Progenitor cell of endocrine pancreas (in vitro differentiated cells): ENCODE data around the gene ABHD17A. TPM values are rescaled to one million over a fixed set of nuclear protein-coding genes. Genes with fewer than 3 reads are reported as not detected.
A peak's percentile ranks its signal among the peaks of the same experiment; 100 is the strongest.

Experiments
- DNase-seq: peaks from one replicate; pipeline ENCODE4 v3.0.0; 2021; ENCODE audit warnings: low spot score; ENCODE audit not compliant: unreplicated experiment
- H3K27ac Mint-ChIP-seq: 2 replicates; pipeline ENCODE4 v1.8.0; 2021; ENCODE audit warnings: mild to moderate bottlenecking, moderate library complexity, mixed read lengths
- H3K27me3 Mint-ChIP-seq: 2 replicates; pipeline ENCODE4 v1.8.0; 2021; ENCODE audit warnings: mixed read lengths
- H3K36me3 Mint-ChIP-seq: 2 replicates; pipeline ENCODE4 v1.8.0; 2022; ENCODE audit warnings: mixed read lengths; ENCODE audit not compliant: insufficient read depth
- H3K4me1 Mint-ChIP-seq: 2 replicates; pipeline ENCODE4 v1.8.0; 2021; ENCODE audit warnings: low read depth, mixed read lengths
- H3K4me3 Mint-ChIP-seq: 2 replicates; pipeline ENCODE4 v1.8.0; 2021; ENCODE audit warnings: low read depth, mild to moderate bottlenecking, moderate library complexity, mixed read lengths
- H3K9me3 Mint-ChIP-seq: 2 replicates; pipeline ENCODE4 v1.8.0; 2021; ENCODE audit warnings: low read depth, mixed read lengths
- total RNA-seq: library from RNA; stranded (reverse); gene quantifications from 2 replicates; pipeline ENCODE4 v1.2.1, GENCODE V29; 2021
- TF ChIP-seq, protein P1 (sequence below): fragments of 200-600 bp; sonication (generic); IDR thresholded peaks from one replicate; pipeline ENCODE4 v1.5.0; 2021; ENCODE audit warnings: antibody characterized with exemption, mild to moderate bottlenecking; ENCODE audit not compliant: unreplicated experiment

The ABHD17A gene
- total RNA-seq, 1 donor from 2014 or later, result 48.8 TPM

- H3K36me3 Mint-ChIP-seq, result peaks cover 1% of the 10 kb centered on the region
- no peak overlapping the region for H3K27ac Mint-ChIP-seq
- TF ChIP-seq, protein P1, sequence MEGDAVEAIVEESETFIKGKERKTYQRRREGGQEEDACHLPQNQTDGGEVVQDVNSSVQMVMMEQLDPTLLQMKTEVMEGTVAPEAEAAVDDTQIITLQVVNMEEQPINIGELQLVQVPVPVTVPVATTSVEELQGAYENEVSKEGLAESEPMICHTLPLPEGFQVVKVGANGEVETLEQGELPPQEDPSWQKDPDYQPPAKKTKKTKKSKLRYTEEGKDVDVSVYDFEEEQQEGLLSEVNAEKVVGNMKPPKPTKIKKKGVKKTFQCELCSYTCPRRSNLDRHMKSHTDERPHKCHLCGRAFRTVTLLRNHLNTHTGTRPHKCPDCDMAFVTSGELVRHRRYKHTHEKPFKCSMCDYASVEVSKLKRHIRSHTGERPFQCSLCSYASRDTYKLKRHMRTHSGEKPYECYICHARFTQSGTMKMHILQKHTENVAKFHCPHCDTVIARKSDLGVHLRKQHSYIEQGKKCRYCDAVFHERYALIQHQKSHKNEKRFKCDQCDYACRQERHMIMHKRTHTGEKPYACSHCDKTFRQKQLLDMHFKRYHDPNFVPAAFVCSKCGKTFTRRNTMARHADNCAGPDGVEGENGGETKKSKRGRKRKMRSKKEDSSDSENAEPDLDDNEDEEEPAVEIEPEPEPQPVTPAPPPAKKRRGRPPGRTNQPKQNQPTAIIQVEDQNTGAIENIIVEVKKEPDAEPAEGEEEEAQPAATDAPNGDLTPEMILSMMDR, result no peak
- peak; percentile 56 for DNase-seq
- H3K9me3 Mint-ChIP-seq, result no peaks in the 10 kb centered on the region
- peaks cover 15% of the 10 kb centered on the region for H3K27me3 Mint-ChIP-seq
- peaks cover 10% of the 10 kb centered on the region for H3K4me1 Mint-ChIP-seq
- H3K4me3 Mint-ChIP-seq, result peak overlapping the region; percentile 19
Measured at GRCh38 chr19:1856698-1857603, 28.3 kb downstream of the ABHD17A start.

DNA sequence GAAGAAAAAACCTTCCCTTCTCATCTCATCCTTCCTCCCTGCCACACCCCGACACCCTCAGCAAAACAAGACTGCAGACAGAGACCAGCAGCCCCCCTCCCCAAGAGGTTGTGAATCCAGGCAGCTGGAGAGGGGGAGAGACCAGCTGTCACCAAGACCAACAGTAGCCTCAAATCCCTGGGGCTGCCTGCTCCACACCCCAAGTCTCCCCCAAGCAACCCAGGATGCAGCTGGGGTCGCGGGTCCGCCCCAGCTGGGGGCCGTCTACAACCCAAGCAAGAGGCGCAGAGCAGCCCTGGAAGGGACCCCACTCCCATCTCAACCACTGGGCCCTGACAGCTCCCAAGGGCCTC is 29.0 kb downstream of the ABHD17A start:
- H3K4me1 Mint-ChIP-seq, result peaks cover 7% of the 10 kb centered on the region
- H3K27me3 Mint-ChIP-seq, result peaks cover 8% of the 10 kb centered on the region
- peak overlapping the region; percentile 81 for H3K27ac Mint-ChIP-seq
- no peak for DNase-seq
- peaks cover 1% of the 10 kb centered on the region for H3K36me3 Mint-ChIP-seq
- TF ChIP-seq, protein P1, result no peak
- H3K9me3 Mint-ChIP-seq, result no peaks in the 10 kb centered on the region
- no peak overlapping the region for H3K4me3 Mint-ChIP-seq

- H3K27ac Mint-ChIP-seq, result no peak overlapping the region
- peaks cover 1% of the 10 kb centered on the region for H3K36me3 Mint-ChIP-seq
- no peak overlapping the region for H3K4me3 Mint-ChIP-seq
- peaks cover 4% of the 10 kb centered on the region for H3K4me1 Mint-ChIP-seq
- peaks cover 4% of the 10 kb centered on the region for H3K27me3 Mint-ChIP-seq
- no peaks in the 10 kb centered on the region for H3K9me3 Mint-ChIP-seq
- TF ChIP-seq, protein P1, result no peak
- no peak for DNase-seq
Measured at GRCh38 chr19:1855828-1856255, 29.5 kb downstream of the ABHD17A start.

GRCh38 chr19:1855040-1855827 is 30.1 kb downstream of the ABHD17A start:
- Mint-ChIP-seq H3K9me3 (no peaks in the 10 kb centered on the region), H3K4me3 (no peak overlapping the region), H3K4me1 (peaks cover 4% of the 10 kb centered on the region), H3K27ac (no peak overlapping the region), H3K27me3 (peaks cover 4% of the 10 kb centered on the region), H3K36me3 (peaks cover 1% of the 10 kb centered on the region)
- DNase-seq, result no peak
- TF ChIP-seq, protein P1, result no peak

DNA sequence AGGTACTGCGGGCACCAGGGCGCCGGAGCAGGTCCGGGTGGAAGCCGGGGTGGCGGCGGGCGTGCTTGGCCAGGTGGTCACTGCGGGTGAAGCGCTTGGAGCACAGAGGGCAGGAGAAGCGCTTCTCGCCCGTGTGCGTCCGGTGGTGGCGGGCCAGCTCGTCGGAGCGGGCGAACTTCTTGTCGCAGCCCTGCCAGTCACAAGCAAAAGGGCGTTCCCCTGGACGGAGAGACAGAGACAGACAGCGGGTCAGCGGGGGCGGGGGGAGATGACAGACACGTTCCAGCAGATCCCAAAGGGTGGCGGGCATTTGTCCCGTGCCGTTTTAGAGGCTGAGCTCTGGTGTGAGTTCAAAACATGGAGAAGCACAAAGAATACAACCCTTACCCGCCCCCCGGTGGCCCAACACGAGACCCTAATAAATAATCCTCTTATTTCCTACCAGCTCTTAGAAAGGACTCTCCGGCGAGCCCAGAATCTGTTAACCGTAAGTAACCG is 30.7 kb downstream of the ABHD17A start:
- Mint-ChIP-seq H3K36me3 (peaks cover 1% of the 10 kb centered on the region), H3K4me1 (peaks cover 4% of the 10 kb centered on the region), H3K27ac (no peak overlapping the region), H3K4me3 (no peak overlapping the region), H3K9me3 (no peaks in the 10 kb centered on the region), H3K27me3 (peaks cover 4% of the 10 kb centered on the region)
- TF ChIP-seq, protein P1, result no peak
- no peak for DNase-seq
